Activated T-cell treated with anti-CD3 and anti-CD28 coated beads, Interleukin-2, amount 50 U/mL, for 1 hour (primary cell): ENCODE measurements around the gene UBAP2L.
"Not testable (repeated sequence)": the region's sequence is repeated elsewhere in the genome, so short reads cannot be mapped to it uniquely, and the experiment has no call there.

Source experiments
- DNase-seq: peaks from one replicate; pipeline ENCODE4 v3.0.0-alpha.2; 2020

UBAP2L gene

GRCh38 chr1:154312229-154313065 is 91.7 kb downstream of the UBAP2L start:
- DNase-seq, result not testable (repeated sequence)

DNA sequence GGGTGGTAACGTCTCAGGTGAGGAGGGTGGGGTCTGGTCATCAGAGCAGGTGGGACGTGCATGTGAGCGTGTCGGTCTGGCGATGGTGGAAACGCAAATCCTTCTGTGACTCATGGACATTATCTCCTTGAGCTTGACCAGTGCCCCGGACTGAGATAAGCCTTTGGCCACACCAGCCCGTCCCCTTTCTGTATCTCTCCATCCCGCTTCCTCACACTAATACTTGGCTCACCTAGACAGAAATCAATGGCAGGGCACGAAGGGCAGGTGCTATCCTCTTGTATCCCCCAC is 92.3 kb downstream of the UBAP2L start:
- DNase-seq, result no peak

DNA sequence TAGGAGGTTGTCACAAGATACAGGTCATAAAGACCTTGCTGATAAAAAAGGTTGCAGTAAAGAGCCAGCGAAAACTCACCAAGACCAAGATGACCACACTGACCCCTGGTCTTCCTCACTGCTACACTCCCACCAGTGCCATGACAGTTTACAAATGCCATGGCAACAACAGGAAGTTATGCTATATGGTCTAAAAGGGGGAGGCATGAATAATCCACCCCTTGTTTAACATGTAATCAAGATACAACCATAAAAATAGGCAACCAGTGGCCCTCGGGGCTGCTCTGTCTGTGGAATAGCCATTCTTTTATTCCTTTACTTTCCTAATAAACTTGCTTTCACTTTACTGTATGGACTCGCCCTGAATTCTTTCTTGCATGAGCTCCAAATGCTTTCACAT is 93.5 kb downstream of the UBAP2L start:
- not testable (repeated sequence) for DNase-seq

DNA sequence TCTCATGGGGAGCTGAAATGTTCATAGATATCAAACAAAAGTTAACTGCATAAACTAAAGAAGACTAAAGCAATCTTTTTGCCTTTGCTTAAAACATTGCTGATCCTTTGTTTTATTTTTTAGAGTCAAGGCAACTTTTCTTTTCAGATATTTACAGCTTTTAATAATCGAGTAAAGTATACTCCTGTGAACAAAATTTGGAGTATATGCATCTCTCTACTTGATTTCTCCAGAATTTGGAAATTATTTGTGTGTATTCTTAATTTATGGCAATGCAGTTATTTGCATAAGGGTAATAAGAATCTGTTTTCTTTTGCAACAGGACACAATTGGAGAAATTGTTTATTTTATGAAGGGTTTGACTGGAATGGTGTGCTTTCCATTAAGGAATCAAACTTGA is 95.9 kb downstream of the UBAP2L start:
- no peak for DNase-seq

DNA sequence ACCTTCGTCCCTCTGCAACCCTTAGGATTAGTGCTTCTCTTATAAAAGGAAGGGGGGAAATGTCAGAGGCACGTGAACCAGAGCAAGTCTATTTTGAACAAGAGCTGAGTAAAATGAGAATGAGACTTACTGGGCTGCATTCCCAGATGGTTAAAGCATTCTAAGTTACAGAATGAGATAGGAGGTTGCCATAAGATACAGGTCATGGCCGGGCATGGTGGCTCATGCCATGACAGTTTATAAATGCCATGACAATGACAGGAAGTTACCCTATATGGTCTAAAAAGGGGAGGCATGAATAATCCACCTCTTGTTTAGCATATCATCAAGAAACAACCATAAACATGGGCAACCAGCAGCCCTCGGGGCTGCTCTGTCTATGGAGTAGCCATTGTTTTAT is 97.6 kb downstream of the UBAP2L start:
- DNase-seq, result no peak
